CD14-positive monocyte (primary cell): ENCODE data around the gene GRIFIN. TPM values are rescaled to one million over a fixed set of nuclear protein-coding genes. Genes with fewer than 3 reads are reported as not detected.

ENCODE experiments used
- DNase-seq, 3 donors: peaks; one replicate each; pipeline ENCODE4 v3.0.0-alpha.2; 2011 to 2022
- H2AFZ ChIP-seq: 2 replicates; pipeline ENCODE4 v1.6.0; 2012; ENCODE audit warnings: mild to moderate bottlenecking, low read depth, low read length, inconsistent platforms; ENCODE audit not compliant: insufficient read depth, poor library complexity, severe bottlenecking
- H3K27ac ChIP-seq, 2 donors: 1 replicate in 1 of 2; 2 replicates in 1 of 2; pipeline ENCODE4 v1.5.1; 2012 to 2013; ENCODE audit warnings: low read length in 2 of 2, control low read depth in 1 of 2, inconsistent platforms in 1 of 2, low read depth in 1 of 2, mild to moderate bottlenecking in 1 of 2
- H3K27me3 ChIP-seq, 2 donors: one replicate each; pipeline versions ENCODE4 v1.6.0 to v1.6.1; 2011 to 2013; ENCODE audit warnings: low read length in 2 of 2; ENCODE audit not compliant: control insufficient read depth in 2 of 2, insufficient read depth in 2 of 2
- H3K36me3 ChIP-seq, 2 donors: replicated peaks in 1 of 2; 1 replicate in 1 of 2; 2 replicates in 1 of 2; pipeline versions ENCODE4 v1.5.1 to v1.6.1; 2012 to 2013; ENCODE audit warnings: low read length in 2 of 2, control low read depth in 1 of 2, inconsistent platforms in 1 of 2, mild to moderate bottlenecking in 1 of 2; ENCODE audit not compliant: insufficient read depth in 2 of 2, control insufficient read depth in 1 of 2
- H3K4me1 ChIP-seq, 2 donors: 1 replicate in 1 of 2; 2 replicates in 1 of 2; pipeline versions ENCODE4 v1.5.1 to v1.6.1; 2012 to 2013; ENCODE audit warnings: low read length in 2 of 2, control low read depth in 1 of 2, inconsistent platforms in 1 of 2, mild to moderate bottlenecking in 1 of 2, moderate library complexity in 1 of 2; ENCODE audit not compliant: insufficient read depth in 2 of 2, control insufficient read depth in 1 of 2
- H3K4me2 ChIP-seq: replicated peaks from 2 replicates; pipeline ENCODE3; 2012; ENCODE audit warnings: low read length, moderate library complexity, mild to moderate bottlenecking; ENCODE audit not compliant: poor library complexity, severe bottlenecking; ENCODE audit errors: extremely low read depth
- H3K4me3 ChIP-seq, 3 experiments: fragments of 200-600 bp in 1 of 3; sonication (generic) in 1 of 3; replicated peaks in 1 of 3; 1 replicate in 2 of 3; 2 replicates in 1 of 3; pipeline ENCODE4 v1.5.1; 2011 to 2013; ENCODE audit warnings: low read length in 3 of 3, mild to moderate bottlenecking in 3 of 3, control low read depth in 2 of 3, low read depth in 2 of 3, inconsistent platforms in 1 of 3, moderate library complexity in 1 of 3
- H3K79me2 ChIP-seq: 2 replicates; pipeline ENCODE4 v1.6.0; 2012; ENCODE audit warnings: mild to moderate bottlenecking, control low read depth, inconsistent platforms, low read length, moderate library complexity; ENCODE audit not compliant: insufficient read depth
- H3K9ac ChIP-seq: 2 replicates; pipeline ENCODE4 v1.6.0; 2017; ENCODE audit warnings: low read length, mild to moderate bottlenecking; ENCODE audit not compliant: insufficient read depth, poor library complexity, severe bottlenecking
- H3K9me3 ChIP-seq, 2 donors: replicated peaks in 1 of 2; 1 replicate in 1 of 2; 2 replicates in 1 of 2; pipeline versions ENCODE4 v1.5.1 to v1.6.1; 2012 to 2013; ENCODE audit warnings: low read length in 2 of 2, control low read depth in 1 of 2; ENCODE audit not compliant: control insufficient read depth in 1 of 2, insufficient read depth in 1 of 2
- H4K20me1 ChIP-seq: 2 replicates; pipeline ENCODE4 v1.6.0; 2012; ENCODE audit warnings: mild to moderate bottlenecking, low read length, control low read depth, moderate library complexity; ENCODE audit not compliant: insufficient read depth
- H3K27ac Mint-ChIP-seq, 7 donors: one replicate each; pipeline ENCODE4 v1.8.0; 2020; ENCODE audit warnings: mild to moderate bottlenecking in 7 of 7, mixed read lengths in 7 of 7, moderate library complexity in 6 of 7, inconsistent platforms in 2 of 7
- H3K27me3 Mint-ChIP-seq, 3 donors: one replicate each; pipeline ENCODE4 v1.8.0; 2021 to 2022; ENCODE audit warnings: low read depth in 3 of 3, mild to moderate bottlenecking in 3 of 3, mixed read lengths in 3 of 3, moderate library complexity in 3 of 3, inconsistent platforms in 1 of 3
- H3K36me3 Mint-ChIP-seq, 2 donors: one replicate each; pipeline ENCODE4 v1.8.0; 2020; ENCODE audit warnings: mixed read lengths in 2 of 2, inconsistent platforms in 1 of 2, mild to moderate bottlenecking in 1 of 2
- H3K4me1 Mint-ChIP-seq: one replicate; pipeline ENCODE4 v1.8.0; 2020; ENCODE audit warnings: mild to moderate bottlenecking, mixed read lengths
- H3K4me3 Mint-ChIP-seq, 2 donors: one replicate each; pipeline ENCODE4 v1.8.0; 2020; ENCODE audit warnings: mild to moderate bottlenecking in 2 of 2, mixed read lengths in 2 of 2, moderate library complexity in 1 of 2
- H3K9me3 Mint-ChIP-seq, 7 donors: one replicate each; pipeline ENCODE4 v1.8.0; 2020 to 2022; ENCODE audit warnings: mixed read lengths in 7 of 7, mild to moderate bottlenecking in 6 of 7, moderate library complexity in 6 of 7, inconsistent platforms in 2 of 7
- WGBS: methylation state at CpG from one replicate; pipeline ENCODE4 v1.1.5; 2013; ENCODE audit warnings: missing lambda C conversion rate; ENCODE audit not compliant: insufficient coverage; 5-methylcytosine and 5-hydroxymethylcytosine counted together
- intact Hi-C, 2 donors: fragments of 100-400 bp; cut with micrococcal nuclease; formaldehyde crosslinking; loops; one replicate each; pipeline versions ENCODE4 v1.15.0 to v1.15.1; 2023
- polyA plus RNA-seq, 3 donors: library from polyadenylated mRNA; depleted of rRNA in 1 of 3; unstranded in 2 of 3; stranded (reverse) in 1 of 3; fragments of 300-500 nt in 2 of 3; fragments of >200 nt in 1 of 3; fragmentation: Illumina TruSeq in 2 of 3; gene quantifications; 1 replicate in 2 of 3; 2 replicates in 1 of 3; pipeline ENCODE4 v1.2.3, GENCODE V29; 2012 to 2021
- TF ChIP-seq, protein P1 (sequence below): fragments of 200-600 bp; IDR thresholded peaks from one replicate; pipeline ENCODE4 v1.8.0; 2022; ENCODE audit warnings: antibody characterized with exemption, mild to moderate bottlenecking

Gene GRIFIN
- polyA plus RNA-seq, 3 donors: not detected

DNA sequence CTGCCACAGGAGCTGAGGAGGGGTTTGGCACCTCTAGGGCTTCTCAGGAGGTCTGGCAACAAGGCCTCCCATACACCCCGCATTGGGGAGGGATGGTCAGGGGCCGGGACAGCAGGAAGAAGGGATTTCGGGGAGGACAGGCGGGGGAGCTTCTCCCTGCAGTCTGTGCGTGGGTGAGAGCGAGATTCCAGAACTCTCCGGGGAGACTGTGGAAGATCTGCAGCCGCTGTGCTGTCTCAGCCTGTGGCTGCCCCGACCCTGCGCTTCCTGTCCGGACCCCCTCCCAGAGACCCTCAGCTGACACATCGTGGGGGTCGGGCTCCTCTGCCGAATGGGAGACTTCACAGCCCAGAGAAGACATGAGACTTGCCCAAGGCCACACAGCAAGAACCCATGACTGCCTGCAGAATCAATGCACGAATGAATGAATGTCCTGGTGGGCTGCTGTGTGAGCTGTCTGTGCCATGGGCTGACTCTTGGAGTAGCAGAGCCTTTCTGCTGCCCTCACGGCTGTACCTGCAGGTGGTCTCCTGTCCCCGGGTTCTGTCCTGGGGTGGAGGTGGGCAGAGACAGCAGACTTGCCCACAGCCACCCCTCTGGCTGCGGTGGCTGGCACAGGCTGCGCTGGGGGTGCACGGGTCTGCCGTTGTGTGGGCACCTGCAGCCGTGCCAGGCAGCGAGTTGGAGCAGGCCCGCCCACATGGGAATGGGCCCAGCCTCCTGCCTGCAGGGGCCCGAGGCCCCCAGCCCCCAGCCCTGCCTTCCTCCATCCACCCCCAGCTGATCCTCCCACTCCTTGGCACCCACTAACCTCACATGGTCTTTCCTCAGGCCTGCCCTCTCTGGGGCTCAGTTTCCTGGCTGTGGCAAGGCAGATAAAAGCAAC, 27.1 kb upstream of the GRIFIN start:
- Histone ChIP-seq H3K4me1 (peaks cover 9% of the 10 kb centered on the region in 2 donors), H3K4me3 (no peak overlapping the region), H4K20me1 (no peaks in the 10 kb centered on the region), H3K36me3 (no peaks in the 10 kb centered on the region), H2AFZ (no peak overlapping the region), H3K27me3 (peaks cover 0 to 4% of the 10 kb centered on the region in 2 donors), H3K79me2 (no peaks in the 10 kb centered on the region), H3K27ac (no peak overlapping the region), H3K4me2 (no peak overlapping the region), H3K9ac (no peak overlapping the region), H3K9me3 (no peaks in the 10 kb centered on the region)
- peaks cover 9% of the 10 kb centered on the region for H3K4me1 Mint-ChIP-seq
- H3K36me3 Mint-ChIP-seq: no peaks in the 10 kb centered on the region
- peaks cover 6 to 13% (median 11%) of the 10 kb centered on the region in 3 donors for H3K27me3 Mint-ChIP-seq
- H3K27ac Mint-ChIP-seq: no peak overlapping the region
- 67% methylated on average over 23 of the region's 25 CpGs for WGBS
- H3K4me3 Mint-ChIP-seq: no peak overlapping the region
- DNase-seq: no peak
- H3K9me3 Mint-ChIP-seq: peaks cover 0 to 3% (median 0%) of the 10 kb centered on the region in 7 donors
- TF ChIP-seq, protein P1, sequence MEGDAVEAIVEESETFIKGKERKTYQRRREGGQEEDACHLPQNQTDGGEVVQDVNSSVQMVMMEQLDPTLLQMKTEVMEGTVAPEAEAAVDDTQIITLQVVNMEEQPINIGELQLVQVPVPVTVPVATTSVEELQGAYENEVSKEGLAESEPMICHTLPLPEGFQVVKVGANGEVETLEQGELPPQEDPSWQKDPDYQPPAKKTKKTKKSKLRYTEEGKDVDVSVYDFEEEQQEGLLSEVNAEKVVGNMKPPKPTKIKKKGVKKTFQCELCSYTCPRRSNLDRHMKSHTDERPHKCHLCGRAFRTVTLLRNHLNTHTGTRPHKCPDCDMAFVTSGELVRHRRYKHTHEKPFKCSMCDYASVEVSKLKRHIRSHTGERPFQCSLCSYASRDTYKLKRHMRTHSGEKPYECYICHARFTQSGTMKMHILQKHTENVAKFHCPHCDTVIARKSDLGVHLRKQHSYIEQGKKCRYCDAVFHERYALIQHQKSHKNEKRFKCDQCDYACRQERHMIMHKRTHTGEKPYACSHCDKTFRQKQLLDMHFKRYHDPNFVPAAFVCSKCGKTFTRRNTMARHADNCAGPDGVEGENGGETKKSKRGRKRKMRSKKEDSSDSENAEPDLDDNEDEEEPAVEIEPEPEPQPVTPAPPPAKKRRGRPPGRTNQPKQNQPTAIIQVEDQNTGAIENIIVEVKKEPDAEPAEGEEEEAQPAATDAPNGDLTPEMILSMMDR: no peak
- intact Hi-C loops: no loop called here

DNA sequence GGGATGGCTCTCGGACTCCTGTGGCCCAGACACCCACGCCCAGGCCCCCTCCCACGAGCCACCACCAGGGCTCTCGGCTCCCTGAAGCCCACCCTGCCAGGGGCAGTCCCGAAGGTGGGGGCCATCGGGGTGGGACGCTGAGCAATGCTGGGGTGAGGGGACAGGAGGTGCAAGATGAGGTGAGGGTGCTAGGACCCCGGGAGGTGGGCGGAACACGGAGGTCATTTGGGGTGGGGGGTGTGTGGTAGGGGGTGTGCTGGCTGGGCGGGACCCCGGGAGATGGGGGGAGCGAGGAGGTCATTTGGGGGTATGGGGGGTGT, 26.4 kb upstream of the GRIFIN start:
- no peak overlapping the region for H3K4me3 ChIP-seq
- H3K9ac ChIP-seq: no peak overlapping the region
- no peaks in the 10 kb centered on the region for H3K36me3 Mint-ChIP-seq
- H3K4me1 Mint-ChIP-seq: peaks cover 2% of the 10 kb centered on the region
- H3K4me2 ChIP-seq: no peak overlapping the region
- H3K27me3 Mint-ChIP-seq: peaks cover 13 to 20% (median 18%) of the 10 kb centered on the region in 3 donors
- no peak overlapping the region for H3K27ac ChIP-seq
- peaks cover 2 to 5% of the 10 kb centered on the region in 2 donors for H3K4me1 ChIP-seq
- TF ChIP-seq, protein P1: no peak
- H4K20me1 ChIP-seq: no peaks in the 10 kb centered on the region
- no peaks in the 10 kb centered on the region for H3K36me3 ChIP-seq
- H3K4me3 Mint-ChIP-seq: no peak overlapping the region
- DNase-seq: no peak
- intact Hi-C loops: no loop called here
- no peak overlapping the region for H2AFZ ChIP-seq
- no peak overlapping the region for H3K27ac Mint-ChIP-seq
- no peaks in the 10 kb centered on the region for H3K9me3 ChIP-seq
- no peaks in the 10 kb centered on the region for H3K79me2 ChIP-seq
- H3K27me3 ChIP-seq: peaks cover 0 to 11% of the 10 kb centered on the region in 2 donors
- peaks cover 0 to 3% (median 0%) of the 10 kb centered on the region in 7 donors for H3K9me3 Mint-ChIP-seq
- 100% methylated on average over 5 of the region's 13 CpGs for WGBS
